ENCODE results near the gene DHX34.
"Not testable (repeated sequence)": the region's sequence is repeated elsewhere in the genome, so short reads cannot be mapped to it uniquely, and the experiment has no call there.

DHX34 gene

DNA sequence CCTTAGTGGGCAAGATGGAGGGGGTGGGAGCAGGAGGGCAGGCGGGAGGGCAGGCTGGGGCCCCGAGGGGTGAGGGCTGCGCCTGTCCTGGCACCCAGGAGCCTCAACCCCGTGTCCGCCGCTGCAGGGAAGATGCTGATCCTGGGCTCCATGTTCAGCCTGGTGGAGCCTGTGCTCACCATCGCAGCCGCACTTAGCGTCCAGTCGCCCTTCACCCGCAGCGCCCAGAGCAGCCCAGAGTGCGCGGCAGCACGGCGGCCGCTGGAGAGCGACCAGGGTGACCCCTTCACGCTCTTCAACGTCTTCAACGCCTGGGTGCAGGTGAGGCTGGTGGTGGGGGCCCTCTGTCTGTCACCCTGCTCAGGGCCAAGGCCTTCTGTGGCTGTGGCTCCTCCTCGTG, 23.5 kb downstream of the DHX34 start:
- DNase-seq, result no peak

DNA sequence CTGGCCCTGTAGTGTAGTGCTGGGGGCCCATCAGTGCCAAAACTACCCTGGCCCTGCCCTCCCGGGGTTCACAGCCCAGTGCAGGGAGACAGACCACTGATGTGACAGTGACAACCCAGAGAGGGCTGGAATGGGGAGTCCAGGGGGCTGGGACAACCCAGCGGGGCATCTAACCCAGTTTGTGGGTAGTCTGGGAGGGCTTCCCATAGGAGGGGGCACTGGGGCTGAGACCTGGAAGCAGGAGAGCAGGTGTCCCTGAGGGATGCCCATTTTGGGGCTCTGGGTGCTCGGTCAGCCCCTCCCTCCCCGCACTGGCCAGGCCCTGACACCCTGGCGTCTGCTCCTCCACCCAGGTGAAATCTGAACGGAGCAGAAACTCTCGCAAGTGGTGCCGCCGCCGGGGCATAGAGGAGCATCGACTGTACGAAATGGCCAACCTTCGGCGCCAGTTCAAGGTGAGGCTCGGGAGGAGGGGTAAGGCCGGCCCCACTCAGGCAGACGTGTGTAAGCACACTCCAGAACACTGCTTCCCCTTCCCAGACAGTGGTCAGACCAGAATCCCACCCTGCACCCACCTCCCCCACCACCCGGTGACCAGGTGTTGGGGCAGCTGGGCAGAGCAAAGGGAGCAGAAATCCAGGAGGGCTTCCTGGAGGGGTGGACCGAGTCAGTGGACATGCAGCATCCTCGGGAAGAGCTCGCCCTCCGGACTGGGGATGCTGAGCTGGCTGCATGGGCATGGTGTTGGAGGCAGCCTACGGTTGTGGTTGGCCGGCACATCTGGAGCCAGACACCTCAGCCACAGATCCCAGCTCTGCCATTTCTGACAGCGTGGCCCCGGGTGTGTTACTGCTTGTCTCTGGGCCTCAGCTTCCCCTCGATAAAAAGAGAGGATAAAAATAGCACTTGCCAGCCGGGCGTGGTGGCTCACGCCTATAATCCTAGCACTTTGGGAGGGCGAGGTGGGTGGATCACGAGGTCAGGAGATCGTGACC, 24.4 kb downstream of the DHX34 start:
- no peak for DNase-seq

DNA sequence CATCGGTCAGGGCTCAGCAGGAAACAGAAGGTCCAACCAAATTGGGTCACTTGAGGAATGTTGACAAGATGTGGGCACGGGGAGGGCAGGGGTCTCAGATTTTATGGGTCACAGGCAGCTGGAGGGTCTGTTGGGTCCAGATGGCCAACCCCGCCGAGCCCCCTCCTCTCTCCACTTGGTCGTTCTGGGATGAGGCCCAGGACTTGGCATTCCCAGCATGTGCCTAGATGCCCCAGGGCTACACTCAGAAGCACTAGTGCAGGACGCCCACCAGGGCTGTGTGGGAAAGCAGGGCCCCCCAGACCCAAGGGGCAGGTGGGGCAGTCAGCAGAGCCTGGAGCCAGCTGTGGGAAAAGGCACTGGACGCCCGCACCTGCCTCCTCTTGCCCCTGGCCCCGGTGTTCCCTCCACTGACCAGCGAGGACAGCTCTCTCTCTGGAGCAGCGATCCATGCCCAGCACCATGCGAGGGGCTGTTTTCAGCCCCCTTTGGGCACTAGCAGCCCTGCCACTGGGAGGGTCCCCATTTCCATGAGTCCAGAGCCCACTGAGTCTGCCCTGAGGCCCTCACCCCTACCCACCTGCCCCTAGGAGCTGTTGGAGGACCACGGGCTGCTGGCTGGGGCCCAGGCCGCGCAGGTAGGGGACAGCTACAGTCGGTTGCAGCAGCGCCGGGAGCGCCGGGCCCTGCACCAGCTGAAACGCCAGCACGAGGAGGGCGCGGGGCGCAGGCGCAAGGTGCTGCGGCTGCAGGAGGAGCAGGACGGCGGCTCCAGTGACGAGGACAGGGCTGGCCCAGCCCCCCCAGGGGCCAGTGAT, 26.0 kb downstream of the DHX34 start:
- DNase-seq, result no peak

DNA sequence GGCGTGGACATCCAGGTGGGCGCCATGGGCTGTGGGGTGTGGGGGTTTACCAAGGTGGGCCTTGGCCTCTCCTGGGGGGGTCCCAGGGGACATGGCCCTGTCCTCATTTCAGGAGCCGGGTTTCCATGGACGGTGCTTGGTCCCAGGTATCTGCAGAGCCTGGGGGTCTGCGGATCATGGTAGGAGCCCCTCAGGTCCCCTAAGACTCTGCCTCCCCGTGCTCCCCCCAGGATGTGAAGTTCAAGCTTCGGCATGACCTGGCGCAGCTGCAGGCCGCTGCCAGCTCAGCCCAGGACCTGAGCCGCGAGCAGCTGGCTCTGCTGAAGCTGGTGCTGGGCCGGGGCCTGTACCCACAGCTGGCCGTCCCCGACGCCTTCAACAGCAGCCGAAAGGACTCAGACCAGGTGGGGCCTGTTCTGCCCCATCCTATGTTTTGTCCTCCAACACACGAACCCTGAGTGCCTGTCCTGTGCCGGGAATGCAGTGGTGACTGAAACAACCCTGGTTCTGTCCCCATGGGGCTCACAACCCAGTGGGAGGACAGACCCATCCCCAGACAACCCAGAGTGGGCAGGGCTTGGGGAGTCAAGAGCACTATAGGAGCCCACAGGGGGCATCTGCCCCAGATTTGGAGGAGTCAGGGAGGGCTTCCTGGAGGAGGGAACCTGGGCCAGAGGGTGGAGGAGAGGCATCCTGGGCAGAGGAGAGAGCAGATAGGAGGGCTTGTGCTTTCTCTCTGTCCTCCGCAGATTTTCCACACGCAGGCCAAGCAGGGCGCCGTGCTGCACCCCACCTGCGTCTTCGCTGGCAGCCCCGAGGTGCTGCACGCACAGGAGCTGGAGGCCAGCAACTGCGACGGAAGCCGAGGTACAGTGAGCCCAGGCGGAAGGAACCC, 26.8 kb downstream of the DHX34 start:
- DNase-seq, result no peak

DNA sequence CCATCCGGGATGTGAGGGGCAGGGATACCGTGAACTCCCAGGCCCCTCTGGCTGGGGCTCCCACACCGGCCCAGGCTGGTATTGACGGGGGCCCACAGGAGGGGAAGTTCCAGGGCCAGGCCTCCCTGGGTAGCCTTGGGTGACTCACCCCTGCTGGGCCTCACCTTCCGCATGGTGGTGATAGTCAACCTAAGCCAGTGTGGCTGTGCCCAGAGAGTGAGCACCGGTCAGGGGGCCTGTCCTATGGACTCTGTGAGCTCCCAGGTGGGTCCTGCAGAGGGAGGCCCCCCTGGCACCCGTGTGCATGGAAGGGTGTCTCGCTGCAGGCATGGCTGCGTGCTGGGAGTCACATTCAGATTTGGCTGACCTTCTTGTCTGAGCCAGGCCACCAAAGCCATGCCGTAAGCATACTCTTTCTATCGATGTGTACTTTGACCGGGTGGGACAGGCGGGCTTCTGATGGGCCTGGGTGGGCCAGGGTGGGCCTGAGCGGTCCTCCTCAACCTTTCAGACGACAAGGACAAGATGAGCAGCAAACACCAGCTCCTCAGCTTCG, 27.6 kb downstream of the DHX34 start:
- no peak for DNase-seq

DNA sequence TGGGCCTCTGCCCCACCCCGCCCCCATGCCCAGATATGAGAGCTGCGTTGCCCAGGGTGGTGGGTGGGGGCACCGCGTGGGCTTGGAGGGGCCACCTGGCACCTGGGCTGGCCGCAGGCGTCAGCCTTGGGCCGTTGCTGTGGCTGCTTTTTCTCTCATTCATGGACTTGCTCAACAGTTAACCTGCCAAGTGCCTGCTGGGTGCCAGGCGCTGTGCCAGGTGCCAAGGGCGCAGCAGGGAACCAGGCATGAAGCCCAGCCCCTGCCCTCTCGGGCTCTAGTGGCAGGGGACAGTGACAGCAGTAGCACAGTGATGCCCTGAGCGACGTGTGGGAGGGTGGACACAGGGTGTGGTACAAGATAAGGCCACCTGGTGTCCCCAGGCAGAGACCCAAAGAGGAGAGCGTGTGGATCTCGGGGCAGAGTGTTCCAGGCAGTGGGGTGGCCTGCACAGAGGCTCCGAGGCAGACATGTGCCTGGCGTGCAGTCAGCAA, 28.1 kb downstream of the DHX34 start:
- DNase-seq, result no peak

DNA sequence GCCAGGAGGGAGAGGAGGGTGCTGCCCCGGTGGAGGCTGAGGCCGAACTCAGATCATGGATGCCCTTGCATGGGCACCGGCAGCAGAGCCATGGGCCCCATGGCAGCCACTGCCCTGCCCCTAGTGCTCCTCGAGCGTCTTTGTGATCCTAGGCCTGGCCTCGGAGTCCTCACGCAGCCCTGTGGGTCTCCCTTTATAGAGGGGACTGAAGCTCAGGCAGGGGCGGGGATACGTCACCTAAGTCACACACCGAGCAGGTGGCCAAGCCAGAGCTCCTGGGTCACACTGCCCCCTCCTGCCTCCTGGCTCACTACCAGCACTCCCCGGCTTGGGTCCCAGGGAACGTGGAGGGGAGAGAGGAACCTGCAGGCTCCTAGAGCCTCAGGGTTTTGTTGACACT, 28.7 kb downstream of the DHX34 start:
- DNase-seq, result no peak

DNA sequence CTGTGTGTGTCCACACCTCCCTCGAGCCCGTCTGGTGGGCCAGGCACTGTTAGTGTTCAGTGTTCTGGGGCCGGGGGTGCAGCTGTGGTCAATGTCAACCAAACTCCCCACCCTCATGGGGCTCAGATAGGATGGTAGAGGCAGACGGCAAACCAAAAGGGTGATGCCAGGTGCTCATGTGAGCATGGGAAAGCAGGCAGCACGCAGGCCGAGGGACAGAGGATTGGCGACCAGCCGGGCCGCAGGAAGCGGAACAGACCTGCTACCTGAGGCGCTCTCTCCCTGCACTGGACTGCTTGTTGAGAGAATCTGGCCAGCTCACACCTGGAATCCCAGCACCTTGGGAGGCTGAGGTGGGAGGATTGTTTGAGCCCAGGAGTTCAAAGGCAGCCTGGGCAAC, 29.1 kb downstream of the DHX34 start:
- DNase-seq, result no peak

DNA sequence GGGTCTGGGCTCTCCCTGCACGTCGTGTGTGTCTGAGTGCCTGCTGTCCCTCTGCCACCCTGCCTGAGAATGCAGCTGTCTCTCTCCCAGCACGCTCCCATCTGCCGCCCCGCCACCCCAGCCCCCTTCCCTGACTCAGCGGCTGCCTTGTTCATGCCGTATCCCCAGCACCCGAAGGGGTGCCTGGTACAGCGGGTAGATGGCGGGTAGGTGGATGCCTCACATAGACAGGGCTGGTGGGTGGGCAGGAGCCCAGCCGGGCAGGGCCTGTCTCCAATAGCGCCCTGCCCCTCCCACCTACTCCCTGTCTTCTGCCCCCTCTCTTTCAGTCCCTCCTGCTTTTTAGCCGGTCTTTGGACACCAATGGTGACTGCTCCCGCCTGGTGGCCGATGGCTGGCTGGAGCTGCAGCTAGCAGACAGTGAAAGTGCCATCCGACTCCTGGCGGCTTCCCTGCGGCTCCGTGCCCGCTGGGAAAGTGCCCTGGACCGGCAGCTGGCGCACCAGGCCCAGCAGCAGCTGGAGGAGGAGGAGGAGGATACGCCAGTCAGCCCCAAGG, 30.3 kb downstream of the DHX34 start:
- DNase-seq, result no peak

DNA sequence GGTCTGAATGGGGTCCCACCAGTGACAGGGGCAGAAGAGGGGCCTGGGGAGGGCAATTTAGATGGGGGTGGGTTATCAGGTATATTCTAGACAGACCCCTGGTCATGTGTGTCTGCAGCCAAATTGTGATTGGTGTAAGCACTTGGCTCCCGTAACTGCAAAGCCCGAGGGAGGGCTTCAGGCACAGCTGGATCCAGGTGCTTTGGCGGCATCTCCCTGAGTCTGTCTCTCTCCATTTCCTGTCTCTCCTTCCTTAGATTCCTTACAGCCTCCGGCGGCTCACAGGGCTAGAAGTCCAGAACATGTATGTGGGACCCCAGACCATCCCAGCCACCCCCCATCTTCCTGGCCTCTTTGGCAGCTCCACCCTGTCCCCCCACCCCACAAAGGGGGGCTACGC, 31.4 kb downstream of the DHX34 start:
- DNase-seq, result no peak

DNA sequence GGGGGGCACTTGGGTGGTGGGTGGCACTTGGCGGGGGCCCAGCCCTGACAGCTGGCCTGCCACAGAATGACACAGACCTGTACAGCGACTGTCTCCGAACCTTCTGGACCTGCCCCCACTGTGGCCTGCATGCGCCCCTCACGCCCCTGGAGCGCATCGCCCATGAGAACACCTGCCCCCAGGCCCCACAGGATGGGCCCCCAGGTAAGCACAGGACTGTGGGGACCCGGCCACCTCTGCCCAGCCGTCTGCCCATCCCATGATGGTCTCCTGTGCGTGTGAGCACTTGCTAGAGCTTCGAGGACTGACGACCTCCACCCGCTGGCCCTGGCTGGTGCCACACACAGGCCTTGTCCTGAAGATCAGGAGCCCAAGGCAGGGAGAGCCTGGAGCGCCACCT, 32.0 kb downstream of the DHX34 start:
- DNase-seq, result no peak

DNA sequence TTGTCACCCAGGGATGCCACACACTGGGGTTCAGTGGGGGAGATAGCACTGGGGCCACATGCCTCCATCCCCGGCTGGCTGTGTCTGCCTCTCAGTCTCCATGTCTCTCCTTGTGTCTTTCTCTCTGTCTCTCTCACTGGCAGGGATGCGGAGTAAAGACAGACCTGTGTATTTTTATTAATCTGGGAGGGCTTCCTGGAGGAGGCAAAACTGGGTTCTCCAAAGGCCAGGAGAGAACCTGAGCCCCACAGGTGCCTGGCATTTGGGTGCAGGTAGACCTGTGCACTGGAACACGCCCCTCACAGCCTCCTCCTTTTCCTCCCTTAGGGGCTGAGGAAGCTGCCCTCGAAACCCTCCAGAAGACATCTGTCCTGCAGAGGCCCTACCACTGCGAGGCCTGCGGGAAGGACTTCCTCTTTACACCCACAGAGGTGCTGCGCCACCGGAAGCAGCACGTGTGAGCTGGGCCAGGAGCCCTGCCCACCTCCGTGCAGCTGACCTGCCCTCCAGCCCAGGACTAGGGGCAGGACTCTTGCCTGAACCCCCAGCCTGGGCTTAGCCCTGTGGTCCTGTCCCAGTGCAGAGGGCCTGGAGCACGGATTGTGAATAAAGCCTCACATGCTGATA, 32.7 kb downstream of the DHX34 start:
- DNase-seq, result peak; percentile 30

DNA sequence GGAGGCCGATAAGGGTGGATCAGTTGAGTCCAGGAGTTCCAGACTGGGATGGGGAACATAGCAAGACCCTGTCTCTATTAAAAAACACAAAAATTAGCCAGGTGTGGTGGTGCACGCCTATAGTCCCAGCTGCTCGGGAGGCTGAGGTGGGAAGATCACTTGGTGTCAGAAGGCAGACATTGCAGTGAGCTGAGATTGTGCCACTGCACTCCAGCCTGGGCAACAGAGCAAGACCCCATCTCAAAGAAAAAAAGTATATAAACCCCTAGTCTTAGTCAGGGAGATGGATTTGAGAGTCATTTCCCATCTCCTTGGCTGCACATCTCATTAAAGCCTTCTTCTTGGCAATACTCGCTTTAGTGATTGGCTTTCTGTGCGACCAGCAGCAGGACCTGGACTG, 34.8 kb downstream of the DHX34 start:
- DNase-seq, result not testable (repeated sequence)

DNA sequence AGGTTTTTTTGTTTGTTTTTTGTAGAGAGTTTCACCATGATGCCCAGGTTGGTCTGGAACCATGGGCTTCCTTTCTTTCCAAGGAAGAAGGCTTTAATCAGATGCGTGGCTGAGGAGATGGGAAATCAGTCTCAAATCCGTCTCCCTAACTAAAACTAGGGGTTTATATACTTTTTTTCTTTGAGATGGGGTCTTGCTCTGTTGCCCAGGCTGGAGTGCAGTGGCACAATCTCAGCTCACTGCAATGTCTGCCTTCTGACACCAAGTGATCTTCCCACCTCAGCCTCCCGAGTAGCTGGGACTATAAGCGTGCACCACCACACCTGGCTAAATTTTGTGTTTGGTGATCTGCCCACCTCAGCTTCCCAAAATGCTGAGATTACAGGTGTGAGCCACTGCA, 35.4 kb downstream of the DHX34 start:
- not testable (repeated sequence) for DNase-seq

DNA sequence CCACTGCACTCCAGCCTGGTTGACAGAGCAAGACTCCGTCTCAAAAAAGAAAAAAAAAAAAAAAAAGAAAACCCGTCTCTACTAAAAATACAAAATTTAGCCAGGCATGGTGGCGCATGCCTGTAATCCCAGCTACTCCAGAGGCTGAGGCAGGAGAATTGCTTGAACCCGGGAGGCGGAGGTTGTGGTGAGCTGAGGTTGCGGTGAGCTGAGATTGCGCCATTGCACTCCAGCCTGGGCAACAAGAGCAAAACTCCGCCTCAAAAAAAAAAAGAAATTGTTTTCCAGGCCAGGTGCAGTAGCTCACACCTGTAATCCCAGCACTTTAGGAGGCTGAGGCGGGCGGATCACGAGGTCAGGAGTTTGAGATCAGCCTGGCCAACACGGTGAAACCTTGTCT, 37.5 kb downstream of the DHX34 start:
- DNase-seq, result not testable (repeated sequence)

DNA sequence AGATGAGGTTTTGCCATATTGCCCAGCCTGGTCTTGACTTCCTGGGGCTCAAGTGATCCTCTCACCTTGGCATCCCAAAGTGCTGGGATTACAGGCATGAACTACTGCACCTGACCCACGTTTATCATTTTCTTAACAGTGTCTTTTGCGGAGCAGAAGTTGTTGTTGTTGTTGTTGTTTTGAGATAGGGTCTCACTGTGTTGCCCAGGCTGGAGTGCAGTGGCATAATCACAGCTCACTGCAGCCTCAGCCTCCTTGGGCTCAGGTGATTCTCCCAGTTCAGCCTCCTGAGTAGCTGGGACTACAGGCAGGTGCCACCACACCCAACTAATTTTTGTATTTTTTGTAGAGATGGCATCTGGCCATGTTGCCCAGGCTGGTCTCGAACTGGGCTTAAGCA, 38.5 kb downstream of the DHX34 start:
- not testable (repeated sequence) for DNase-seq

DNA sequence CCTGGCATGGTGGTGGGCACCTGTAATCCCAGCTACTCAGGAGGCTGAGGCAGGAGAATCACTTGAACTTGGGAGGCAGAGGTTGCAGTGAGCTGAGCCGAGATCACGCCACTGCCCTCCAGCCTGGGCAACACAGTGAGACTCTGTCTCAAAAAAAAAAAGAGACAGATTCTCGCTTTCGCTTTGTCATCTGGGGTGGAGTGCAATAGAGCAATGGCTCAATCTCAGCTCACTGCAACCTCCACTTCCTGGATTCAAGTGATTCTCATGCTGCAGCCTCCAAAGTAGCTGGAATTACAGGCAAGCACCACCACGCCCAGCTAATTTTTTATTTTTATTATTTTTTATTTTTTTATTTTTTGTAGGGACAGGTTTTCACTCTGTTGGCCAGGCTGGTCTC, 39.6 kb downstream of the DHX34 start:
- DNase-seq, result not testable (repeated sequence)

DNA sequence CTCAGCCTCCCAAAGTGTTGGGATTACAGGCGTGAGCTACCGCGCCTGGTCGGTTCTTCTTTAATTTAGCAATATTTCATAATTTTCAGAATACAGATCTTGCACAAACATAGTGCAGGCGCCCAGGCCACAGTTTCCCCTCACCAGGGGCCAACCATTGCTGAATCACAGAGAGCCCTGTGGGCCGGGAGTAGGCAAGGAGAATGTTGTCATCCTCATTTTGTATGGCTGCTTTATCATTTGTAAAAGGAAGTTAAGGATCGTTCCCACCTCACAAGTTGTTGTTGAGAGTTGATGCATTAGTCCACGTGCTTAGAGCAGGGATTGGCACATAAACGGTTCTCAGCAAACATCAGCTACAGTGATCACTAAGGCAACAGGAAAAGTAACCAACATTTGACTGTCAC, 40.0 kb downstream of the DHX34 start:
- no peak for DNase-seq

DNA sequence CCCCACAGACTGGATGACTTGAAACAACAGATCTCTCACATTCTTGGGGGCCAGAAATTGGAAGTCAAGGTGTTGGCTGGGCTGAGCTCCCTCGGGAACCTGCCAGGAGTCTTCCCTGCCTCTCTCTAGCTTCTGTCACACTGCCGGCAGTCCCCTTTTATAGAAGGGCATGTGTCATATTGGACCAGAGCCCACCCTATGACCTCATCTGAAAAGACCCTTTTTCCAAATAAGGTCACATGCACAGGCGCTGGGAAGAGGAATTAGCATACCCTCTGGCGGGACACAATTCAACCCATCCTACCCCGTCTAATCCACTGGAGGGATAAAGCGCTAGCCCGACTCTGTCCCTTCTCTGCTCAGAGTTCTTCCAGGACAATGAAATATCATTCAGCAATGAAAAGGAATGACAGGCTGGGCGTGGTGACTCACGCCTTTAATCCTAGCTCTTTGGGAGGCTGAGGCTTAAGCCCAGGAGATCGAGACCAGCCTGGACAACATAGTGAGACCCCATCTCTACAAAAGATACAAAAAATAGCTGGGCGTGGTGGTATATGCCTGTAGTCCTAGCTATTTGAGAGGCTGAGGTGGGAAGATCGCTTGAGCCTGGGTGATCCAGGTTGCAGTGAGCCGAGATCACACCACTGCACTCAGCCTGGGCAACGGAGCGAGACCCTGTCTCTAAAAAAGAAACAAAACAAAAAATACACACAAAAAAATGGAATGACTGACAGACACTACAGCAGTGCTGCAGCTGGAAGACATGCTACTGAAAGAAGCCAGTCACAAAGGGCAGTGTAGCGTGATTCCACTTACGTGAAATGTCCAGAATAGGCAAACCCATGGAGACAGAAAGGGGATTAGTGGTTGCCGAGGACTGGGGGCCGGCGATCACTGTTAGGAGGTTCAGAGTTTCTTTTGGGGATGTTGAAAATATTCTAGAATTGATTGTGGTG, 41.7 kb downstream of the DHX34 start:
- no peak for DNase-seq

DNA sequence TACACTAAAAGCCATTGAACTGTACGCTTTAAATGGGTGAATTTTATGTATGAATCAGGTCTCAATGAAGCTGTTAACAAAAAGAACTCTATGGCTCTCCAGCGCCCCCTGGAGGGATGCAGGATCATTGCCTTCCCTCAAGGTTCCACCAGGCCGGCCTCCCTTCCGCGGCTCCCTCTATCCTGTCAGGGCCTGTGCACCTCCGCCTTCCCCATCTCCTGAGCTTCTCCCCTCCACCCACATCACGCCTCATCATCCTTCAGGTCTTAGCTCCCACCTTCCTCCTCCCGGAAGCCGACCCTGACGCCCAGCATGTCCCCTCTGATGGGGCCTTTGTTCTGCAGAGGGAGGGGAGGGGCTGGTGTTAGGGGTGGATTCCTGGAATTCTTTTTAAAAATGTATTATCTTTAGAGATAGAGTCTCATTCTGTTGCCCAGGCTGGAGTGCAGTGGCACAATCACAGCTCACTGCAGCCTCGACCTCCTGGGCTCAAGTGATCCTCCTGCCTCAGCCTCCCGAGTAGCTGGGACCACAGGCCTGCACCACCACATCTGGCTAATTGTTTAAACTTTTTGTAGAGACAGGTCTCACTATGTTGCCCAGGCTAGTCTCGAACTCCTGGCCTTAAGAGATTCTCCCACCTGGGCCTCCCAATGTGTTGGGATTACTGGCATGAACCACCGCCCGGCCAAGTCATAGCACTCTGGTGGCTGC, 42.6 kb downstream of the DHX34 start:
- peak; percentile 95 for DNase-seq

Data from stimulated activated CD8-positive, alpha-beta memory T cell treated with anti-CD3 and anti-CD28 coated beads, Interleukin-4, amount 100 ng/mL, for 48 hours (primary cell).